DND-41 (cell line): ENCODE data around the gene ZC3H7A.
"Not testable (repeated sequence)": the region's sequence is repeated elsewhere in the genome, so short reads cannot be mapped to it uniquely, and the experiment has no call there.

Experiments used
- EZH2 ChIP-seq: IDR thresholded peaks from 3 replicates; pipeline ENCODE4 v1.6.1; 2012; ENCODE audit warnings: borderline replicate concordance, low read depth, mild to moderate bottlenecking, moderate library complexity, low read length, inconsistent platforms; ENCODE audit not compliant: severe bottlenecking
- TF ChIP-seq, protein P1 (sequence below): IDR thresholded peaks from 2 replicates; pipeline ENCODE4 v1.5.1; 2012; ENCODE audit warnings: borderline replicate concordance, low read length, moderate library complexity, mild to moderate bottlenecking; ENCODE audit not compliant: poor library complexity, severe bottlenecking; ENCODE audit errors: extremely low read depth

DNA sequence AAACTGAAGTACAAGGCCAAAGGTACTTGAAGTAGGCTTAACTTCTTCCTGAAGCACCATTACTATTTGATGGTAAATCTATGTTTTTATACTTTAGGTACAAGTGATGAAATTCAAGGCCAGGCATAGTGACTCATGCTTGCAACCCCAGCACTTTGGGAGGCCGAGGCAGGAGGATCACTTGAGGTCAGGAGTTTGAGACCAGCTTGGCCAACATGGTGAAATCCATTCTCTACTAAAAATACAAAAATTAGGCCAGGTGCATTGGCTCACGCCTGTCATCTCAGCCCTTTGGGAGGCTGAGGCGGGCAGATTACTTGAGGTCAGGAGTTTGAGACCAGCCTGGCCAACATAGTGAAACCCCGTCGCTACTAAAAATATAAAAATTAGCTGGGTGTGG lies 26.6 kb upstream of the ZC3H7A start:
- TF ChIP-seq, protein P1, sequence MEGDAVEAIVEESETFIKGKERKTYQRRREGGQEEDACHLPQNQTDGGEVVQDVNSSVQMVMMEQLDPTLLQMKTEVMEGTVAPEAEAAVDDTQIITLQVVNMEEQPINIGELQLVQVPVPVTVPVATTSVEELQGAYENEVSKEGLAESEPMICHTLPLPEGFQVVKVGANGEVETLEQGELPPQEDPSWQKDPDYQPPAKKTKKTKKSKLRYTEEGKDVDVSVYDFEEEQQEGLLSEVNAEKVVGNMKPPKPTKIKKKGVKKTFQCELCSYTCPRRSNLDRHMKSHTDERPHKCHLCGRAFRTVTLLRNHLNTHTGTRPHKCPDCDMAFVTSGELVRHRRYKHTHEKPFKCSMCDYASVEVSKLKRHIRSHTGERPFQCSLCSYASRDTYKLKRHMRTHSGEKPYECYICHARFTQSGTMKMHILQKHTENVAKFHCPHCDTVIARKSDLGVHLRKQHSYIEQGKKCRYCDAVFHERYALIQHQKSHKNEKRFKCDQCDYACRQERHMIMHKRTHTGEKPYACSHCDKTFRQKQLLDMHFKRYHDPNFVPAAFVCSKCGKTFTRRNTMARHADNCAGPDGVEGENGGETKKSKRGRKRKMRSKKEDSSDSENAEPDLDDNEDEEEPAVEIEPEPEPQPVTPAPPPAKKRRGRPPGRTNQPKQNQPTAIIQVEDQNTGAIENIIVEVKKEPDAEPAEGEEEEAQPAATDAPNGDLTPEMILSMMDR, result not testable (repeated sequence)
- not testable (repeated sequence) for TF ChIP-seq EZH2
